Activated CD4-positive, alpha-beta memory T cell treated with anti-CD3 and anti-CD28 coated beads, Interleukin-2, amount 10 ng/mL, durations not matched to agents 7 days and 5 days (primary cell): Measurements from ENCODE around the gene C1orf159. TPM values are rescaled to one million over a fixed set of nuclear protein-coding genes. Genes with fewer than 3 reads are reported as not detected.

Experiments
- CTCF ChIA-PET: fragments of 350-600 bp; sonication (Branson Sonifier 250); formaldehyde crosslinking; loops from one replicate; lab custom pipeline; 2021; ENCODE audit warnings: antibody characterized with exemption, inconsistent platforms; lab: Charles Lee
- POLR2A ChIA-PET: fragments of 350-600 bp; sonication (Branson Sonifier 250); formaldehyde crosslinking; loops from one replicate; lab custom pipeline; 2021; ENCODE audit warnings: antibody characterized with exemption; lab: Charles Lee
- DNase-seq: peaks from one replicate; pipeline ENCODE4 v3.0.0-alpha.2; 2020
- H3K27ac Mint-ChIP-seq: one replicate; pipeline ENCODE4 v1.8.0; 2021; ENCODE audit warnings: mild to moderate bottlenecking, mixed read lengths
- H3K27me3 Mint-ChIP-seq: one replicate; pipeline ENCODE4 v1.8.0; 2021; ENCODE audit warnings: mixed read lengths
- H3K36me3 Mint-ChIP-seq: one replicate; pipeline ENCODE4 v1.8.0; 2021; ENCODE audit warnings: low read depth, mixed read lengths
- H3K4me1 Mint-ChIP-seq: one replicate; pipeline ENCODE4 v1.8.0; 2021; ENCODE audit warnings: mixed read lengths
- H3K4me3 Mint-ChIP-seq: one replicate; pipeline ENCODE4 v1.8.0; 2021; ENCODE audit warnings: mild to moderate bottlenecking, mixed read lengths
- H3K9me3 Mint-ChIP-seq: one replicate; pipeline ENCODE4 v1.8.0; 2021; ENCODE audit warnings: mixed read lengths
- total RNA-seq, 2 experiments: library from RNA; stranded (reverse); gene quantifications; one replicate each; pipeline ENCODE4 v1.2.3, GENCODE V29; 2021

Gene C1orf159
- total RNA-seq = 10 to 100 TPM; 18.6 to 19.9 TPM

DNA sequence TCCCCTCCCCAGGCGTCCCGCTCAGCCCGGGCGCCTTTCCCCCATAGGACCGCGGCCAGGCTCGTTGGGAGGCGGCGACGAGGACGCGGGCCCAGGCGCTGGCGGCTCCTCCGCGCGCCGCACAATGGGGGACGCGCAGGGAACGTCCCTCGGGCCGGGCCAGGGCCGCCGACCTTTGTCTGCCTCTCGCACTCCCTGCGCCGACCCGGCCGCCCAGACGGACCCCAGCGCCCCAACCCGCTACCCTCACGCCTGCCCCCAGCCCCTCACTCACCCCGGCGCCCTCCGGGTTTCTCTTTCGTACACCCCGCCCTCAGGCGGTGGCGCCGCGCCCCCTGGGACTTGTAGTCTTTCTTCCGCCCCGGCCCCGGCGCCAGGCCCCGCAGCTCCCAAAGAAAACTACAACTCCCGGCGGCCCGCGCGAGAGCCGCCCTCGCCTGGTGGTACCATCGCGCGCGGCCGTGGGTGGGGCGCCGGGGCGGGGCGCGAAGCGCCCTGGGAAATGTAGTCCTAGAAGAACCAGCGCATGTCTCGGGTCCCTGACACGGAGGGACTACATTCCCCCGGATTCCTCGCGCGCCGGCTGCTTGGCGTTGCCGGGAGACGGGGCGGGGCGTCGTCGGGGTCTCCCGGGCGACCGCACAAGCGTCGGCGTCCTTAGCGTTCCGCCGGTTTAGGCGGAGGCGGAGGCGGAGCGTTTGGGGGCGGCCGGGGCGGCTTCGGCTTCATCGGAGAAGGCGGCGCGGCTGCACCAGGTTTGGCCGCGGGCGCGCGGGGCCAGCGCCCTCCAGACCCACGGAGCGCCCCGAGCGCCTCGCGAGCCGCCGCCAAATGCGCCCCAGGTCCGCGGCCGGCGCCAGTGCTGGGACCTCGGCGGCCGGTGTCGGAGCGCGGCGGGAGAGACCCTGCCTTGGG is at the start of gene C1orf159:
Gene C1orf159 (minus strand): TSS at position 304 of the 915 bp plus-strand sequence. CDS start 24,546 bp downstream, outside the sequence.
- CTCF ChIA-PET = interaction anchor here (0.8 to 1.4 kb wide), 3 partner anchors 83 to 134 kb away, joined by 3 to 4 read pairs (median 3); no protein-coding TSS in a partner anchor
- Mint-ChIP-seq H3K9me3 (peaks cover 13% of the 10 kb centered on the region), H3K4me3 (peak within 1 kb of the TSS; percentile 81), H3K27ac (peak within 1 kb of the TSS; percentile 49), H3K36me3 (peaks cover 36% of the 10 kb centered on the region), H3K27me3 (peaks cover 15% of the 10 kb centered on the region), H3K4me1 (peaks cover 15% of the 10 kb centered on the region)
- DNase-seq = peak; percentile 99
- POLR2A ChIA-PET = interaction anchor here (1.8 kb wide), 1 partner anchor 175 kb away, joined by 11 read pairs; no protein-coding TSS in a partner anchor

DNA sequence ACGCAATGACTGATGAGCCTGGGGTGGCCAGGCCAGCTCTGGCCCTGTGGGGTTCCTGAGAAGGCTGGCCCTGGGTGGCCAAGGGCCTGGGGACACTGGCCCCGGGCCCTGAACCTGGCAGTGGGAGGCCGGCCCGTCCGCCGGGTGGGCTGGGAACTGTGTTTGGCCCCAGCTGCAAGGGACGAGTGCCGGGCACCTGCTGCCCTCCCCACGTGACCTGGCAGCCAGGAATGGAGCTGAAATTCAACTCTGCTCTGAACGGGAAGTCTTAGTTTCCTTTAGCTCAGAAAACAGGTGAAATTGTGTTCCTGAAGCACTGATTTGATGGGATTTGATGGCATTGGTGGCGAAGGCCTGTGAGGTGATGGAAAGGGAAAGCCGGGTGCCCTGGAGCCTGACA is 49.6 kb upstream of the C1orf159 start:
- no peak overlapping the region for H3K27ac Mint-ChIP-seq
- H3K4me3 Mint-ChIP-seq = no peak overlapping the region
- POLR2A ChIA-PET = interaction anchor here (1.0 kb wide), 1 partner anchor 9 kb away, joined by 3 read pairs; no protein-coding TSS in a partner anchor
- no peaks in the 10 kb centered on the region for H3K9me3 Mint-ChIP-seq
- H3K4me1 Mint-ChIP-seq = peaks cover 5% of the 10 kb centered on the region
- no peaks in the 10 kb centered on the region for H3K36me3 Mint-ChIP-seq
- DNase-seq = no peak
- CTCF ChIA-PET = no interaction called here
- peaks cover 1% of the 10 kb centered on the region for H3K27me3 Mint-ChIP-seq

DNA sequence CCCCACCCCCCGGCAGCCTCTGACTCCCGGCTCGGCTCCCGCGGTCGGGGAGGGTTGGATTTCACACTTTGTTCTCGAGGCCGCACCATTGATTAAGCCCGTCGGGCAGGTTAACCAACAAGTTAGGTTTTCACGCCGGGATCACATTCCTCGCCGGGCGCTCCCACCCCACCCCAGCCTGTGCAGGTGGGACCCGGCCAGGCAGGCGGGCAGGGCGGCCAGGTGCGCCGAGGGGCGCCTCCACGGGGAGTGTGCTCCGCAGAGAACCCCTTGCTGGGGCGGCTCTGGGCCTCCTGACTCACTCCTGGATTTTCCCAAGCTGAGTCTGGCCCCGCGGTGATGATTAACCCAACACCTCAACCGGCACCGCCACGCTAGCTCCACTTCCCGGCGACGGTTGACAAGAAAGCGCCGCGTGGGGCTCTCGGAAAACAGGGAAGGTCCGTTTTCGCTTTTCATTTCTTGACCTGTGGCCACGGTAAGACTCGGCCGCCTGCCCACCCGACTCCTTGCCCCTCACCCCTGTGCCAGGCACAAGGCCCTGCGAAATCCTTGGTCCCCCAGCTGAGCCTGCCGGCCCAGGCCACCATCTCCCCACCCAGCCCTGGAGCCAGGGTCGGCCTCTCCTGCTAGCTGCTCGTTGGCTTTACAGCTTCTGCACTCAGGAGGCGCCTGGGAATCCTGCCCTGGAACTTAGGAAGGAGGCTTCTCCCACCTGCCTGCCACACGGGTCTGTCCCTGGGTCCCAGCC is 49.0 kb upstream of the C1orf159 start:
- peaks cover 1% of the 10 kb centered on the region for H3K4me1 Mint-ChIP-seq
- H3K27me3 Mint-ChIP-seq = peaks cover 1% of the 10 kb centered on the region
- H3K4me3 Mint-ChIP-seq = no peak overlapping the region
- DNase-seq = no peak
- no peak overlapping the region for H3K27ac Mint-ChIP-seq
- no peaks in the 10 kb centered on the region for H3K9me3 Mint-ChIP-seq
- ChIA-PET CTCF (no interaction called here), POLR2A (interaction anchor here (1.0 kb wide), 1 partner anchor 8 kb away, joined by 3 read pairs; no protein-coding TSS in a partner anchor)
- H3K36me3 Mint-ChIP-seq = no peaks in the 10 kb centered on the region

DNA sequence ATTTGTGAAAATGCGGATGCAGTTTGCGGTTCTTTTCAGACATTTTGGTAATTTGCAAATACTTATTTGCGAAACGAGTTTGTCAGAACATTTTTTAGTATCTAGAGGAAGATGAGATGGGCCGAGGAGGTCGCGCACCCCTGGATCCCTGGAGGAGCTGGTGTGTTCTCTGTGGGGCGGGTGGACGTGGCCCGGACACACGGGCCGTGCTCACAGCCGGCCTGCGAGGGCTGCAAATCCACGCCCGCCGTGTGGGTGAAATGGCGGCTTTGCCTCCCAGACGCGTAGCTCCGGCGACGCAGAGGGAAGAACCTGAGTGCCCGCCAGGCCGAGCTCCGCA is 48.4 kb upstream of the C1orf159 start:
- DNase-seq = no peak
- Mint-ChIP-seq H3K27me3 (peaks cover 1% of the 10 kb centered on the region), H3K4me3 (no peak overlapping the region), H3K4me1 (no peaks in the 10 kb centered on the region), H3K27ac (no peak overlapping the region), H3K9me3 (no peaks in the 10 kb centered on the region), H3K36me3 (no peaks in the 10 kb centered on the region)
- ChIA-PET CTCF (no interaction called here), POLR2A (interaction anchor here (1.0 kb wide), 1 partner anchor 8 kb away, joined by 3 read pairs; no protein-coding TSS in a partner anchor)

DNA sequence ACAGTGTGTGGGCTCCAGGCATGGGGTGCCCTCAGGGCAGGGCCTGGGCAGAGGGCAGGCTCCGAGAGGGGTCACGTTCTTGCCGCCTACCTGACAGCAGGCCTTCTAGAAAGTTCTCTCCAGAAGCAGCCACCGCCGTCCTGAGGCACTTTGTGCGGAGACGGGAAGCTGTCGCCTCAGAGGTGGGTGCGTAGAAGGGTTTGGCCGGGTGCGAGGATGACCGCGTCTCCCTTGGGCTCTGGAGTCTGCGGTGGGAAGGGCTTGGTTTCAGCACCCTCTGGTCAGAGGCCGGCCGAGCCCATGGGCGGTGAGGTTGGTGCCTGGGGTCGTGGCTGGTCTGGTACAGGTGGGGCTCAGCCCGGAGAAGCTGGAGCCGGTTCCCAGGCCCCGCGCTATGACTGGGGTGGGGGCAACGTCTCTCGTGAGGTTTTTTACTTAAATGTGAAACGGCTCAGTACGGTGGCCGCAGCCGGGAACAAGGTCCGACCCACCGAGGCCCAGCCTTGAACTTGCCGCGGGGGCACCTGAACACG is 47.7 kb upstream of the C1orf159 start:
- H3K4me3 Mint-ChIP-seq = no peak overlapping the region
- POLR2A ChIA-PET = no interaction called here
- CTCF ChIA-PET = no interaction called here
- H3K4me1 Mint-ChIP-seq = no peaks in the 10 kb centered on the region
- H3K27ac Mint-ChIP-seq = no peak overlapping the region
- peaks cover 1% of the 10 kb centered on the region for H3K27me3 Mint-ChIP-seq
- no peaks in the 10 kb centered on the region for H3K36me3 Mint-ChIP-seq
- no peaks in the 10 kb centered on the region for H3K9me3 Mint-ChIP-seq
- DNase-seq = no peak

DNA sequence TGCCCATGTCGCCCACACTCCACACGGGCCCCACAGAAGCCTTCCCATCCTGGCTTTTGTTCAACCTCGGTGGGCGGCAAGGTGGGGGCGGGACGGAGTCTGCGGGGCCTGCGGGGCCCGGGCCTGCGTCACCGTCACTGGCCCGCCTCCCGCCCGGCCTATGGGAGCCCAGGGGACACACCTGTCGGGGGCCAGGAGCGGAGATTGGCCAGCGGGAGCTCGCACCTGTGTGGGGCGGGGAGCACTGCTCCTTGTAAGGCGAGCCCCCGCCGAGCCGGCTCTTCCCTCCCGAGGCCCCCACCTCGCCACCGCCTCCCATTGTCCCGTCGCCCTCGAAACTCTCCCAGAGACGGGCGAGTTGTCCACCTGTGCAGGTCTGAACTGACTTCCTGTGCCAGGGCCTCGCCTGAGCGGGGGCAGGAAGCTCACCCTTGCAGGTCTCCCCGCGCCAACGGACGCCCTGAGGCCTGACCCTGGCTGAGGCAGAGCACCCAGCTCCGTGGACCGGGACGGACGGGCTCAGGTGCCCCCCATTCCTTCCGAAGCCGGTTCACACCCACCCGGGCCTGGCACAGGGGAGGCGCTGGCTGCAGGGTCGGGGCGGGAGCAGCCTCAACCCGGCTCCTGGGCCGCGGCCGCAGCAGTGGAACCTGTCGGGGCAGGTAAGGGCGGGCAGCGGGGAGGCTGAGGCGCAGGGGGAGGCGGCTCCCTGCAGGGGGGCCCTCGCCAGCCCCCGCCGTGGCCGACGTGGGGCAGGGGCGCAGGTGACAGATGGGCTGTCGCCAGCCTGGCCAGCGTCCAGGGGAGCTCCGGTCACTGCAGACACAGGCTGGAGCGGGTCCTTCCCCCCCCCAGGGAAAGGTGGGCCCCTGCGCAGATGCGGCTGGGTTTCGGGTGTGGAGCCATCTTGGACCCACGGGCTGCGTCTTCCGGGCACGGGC is 47.0 kb upstream of the C1orf159 start:
- no peak overlapping the region for H3K4me3 Mint-ChIP-seq
- CTCF ChIA-PET = no interaction called here
- peaks cover 1% of the 10 kb centered on the region for H3K27me3 Mint-ChIP-seq
- H3K36me3 Mint-ChIP-seq = no peaks in the 10 kb centered on the region
- POLR2A ChIA-PET = interaction anchor here (1.0 kb wide), 1 partner anchor 9 kb away, joined by 3 read pairs; no protein-coding TSS in a partner anchor
- H3K27ac Mint-ChIP-seq = no peak overlapping the region
- DNase-seq = no peak
- H3K9me3 Mint-ChIP-seq = no peaks in the 10 kb centered on the region
- no peaks in the 10 kb centered on the region for H3K4me1 Mint-ChIP-seq

DNA sequence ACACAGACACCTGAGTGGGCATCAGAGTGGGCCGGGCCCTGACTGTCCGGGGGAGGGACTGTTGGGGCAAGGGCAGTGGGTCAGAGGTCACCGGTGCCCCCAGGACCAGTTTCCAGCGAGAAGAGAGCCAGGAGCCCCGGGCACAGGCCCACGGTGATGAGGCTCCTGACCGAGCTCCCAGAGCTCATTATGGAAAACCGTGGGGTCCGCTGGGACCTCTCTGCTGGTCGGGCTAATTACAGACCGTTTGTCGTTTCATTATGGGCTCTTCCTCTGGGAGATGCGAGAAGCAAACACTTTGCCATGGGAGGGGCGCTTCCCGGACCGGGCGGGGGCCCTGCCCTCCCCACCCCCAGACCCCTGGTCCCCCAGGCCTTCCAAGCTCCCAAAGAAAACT is 45.8 kb upstream of the C1orf159 start:
- no peak for DNase-seq
- ChIA-PET POLR2A (interaction anchor here (1.2 kb wide), 1 partner anchor 113 kb away, joined by 3 read pairs; no protein-coding TSS in a partner anchor), CTCF (no interaction called here)
- H3K36me3 Mint-ChIP-seq = no peaks in the 10 kb centered on the region
- H3K4me3 Mint-ChIP-seq = no peak overlapping the region
- no peaks in the 10 kb centered on the region for H3K9me3 Mint-ChIP-seq
- no peak overlapping the region for H3K27ac Mint-ChIP-seq
- H3K4me1 Mint-ChIP-seq = peaks cover 1% of the 10 kb centered on the region
- H3K27me3 Mint-ChIP-seq = peaks cover 1% of the 10 kb centered on the region

DNA sequence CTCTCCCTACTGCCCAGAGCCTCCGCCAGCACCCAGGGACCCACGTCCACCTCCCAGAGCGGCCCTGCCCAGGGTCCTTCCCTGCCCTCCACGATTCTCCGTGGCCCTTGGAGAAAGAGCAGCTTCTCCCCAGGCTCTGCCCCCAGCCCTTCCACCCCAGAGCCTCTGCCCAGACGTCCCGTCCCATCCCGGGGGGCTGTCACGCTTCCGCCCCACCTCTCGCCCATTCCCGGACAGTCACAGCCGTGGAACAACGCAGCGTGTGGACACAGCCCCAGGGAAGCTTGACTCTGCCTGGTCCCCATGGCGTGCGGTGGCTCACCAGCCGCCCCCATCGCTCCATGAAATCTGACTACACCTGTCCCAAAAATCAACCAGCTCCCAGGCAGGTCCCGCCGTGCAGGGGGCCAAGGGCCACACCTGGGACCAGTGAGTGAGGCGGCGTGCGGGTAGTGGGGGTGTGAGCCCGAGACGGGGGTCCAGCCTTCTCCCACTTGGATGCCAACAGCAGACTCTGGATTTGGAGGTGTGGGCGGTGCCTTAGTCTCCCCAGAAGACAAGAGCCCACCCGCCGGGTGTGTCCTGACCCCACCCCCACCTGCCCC is 45.3 kb upstream of the C1orf159 start:
- H3K27me3 Mint-ChIP-seq = peaks cover 1% of the 10 kb centered on the region
- peaks cover 1% of the 10 kb centered on the region for H3K4me1 Mint-ChIP-seq
- no peaks in the 10 kb centered on the region for H3K9me3 Mint-ChIP-seq
- H3K36me3 Mint-ChIP-seq = no peaks in the 10 kb centered on the region
- ChIA-PET POLR2A (interaction anchor here (1.2 kb wide), 1 partner anchor 113 kb away, joined by 3 read pairs; no protein-coding TSS in a partner anchor), CTCF (interaction anchor here (0.5 kb wide), 1 partner anchor 159 kb away, joined by 3 read pairs; no protein-coding TSS in a partner anchor)
- no peak overlapping the region for H3K27ac Mint-ChIP-seq
- DNase-seq = no peak
- H3K4me3 Mint-ChIP-seq = no peak overlapping the region

DNA sequence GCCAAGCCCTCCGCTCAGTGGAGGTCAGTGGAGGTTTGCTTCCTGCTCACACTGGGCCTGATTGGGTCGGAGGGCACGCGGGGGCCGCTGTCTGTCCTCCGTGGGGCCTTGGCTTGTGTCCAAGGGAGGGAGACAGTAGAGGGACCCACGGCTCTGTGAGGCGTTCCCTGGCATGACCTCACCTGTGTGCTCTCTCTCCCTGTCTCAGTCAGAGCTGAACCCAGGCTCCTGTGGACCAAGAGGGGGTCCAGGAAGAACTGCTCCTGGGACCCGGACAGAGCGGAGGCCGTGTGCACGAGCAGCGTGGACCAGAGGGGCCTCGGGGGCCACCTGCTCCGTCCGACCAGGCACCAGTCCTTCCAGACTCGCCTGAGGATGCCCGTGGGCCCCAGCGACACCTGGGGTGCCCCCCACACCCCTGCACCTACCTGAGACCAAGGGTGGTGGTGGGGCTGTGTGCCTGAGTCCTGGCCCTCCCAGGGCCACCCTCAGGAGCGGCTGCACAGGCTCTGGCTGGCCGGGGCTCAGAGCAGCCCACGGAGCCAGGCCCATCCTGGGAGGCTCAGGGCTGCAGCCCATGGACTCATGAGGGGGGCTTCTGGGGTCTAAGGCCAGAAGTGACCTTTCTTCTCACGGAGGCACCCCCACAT is 44.5 kb upstream of the C1orf159 start:
- H3K4me1 Mint-ChIP-seq = peaks cover 1% of the 10 kb centered on the region
- H3K9me3 Mint-ChIP-seq = no peaks in the 10 kb centered on the region
- no peak for DNase-seq
- CTCF ChIA-PET = no interaction called here
- H3K4me3 Mint-ChIP-seq = no peak overlapping the region
- no peak overlapping the region for H3K27ac Mint-ChIP-seq
- POLR2A ChIA-PET = no interaction called here
- H3K36me3 Mint-ChIP-seq = no peaks in the 10 kb centered on the region
- peaks cover 1% of the 10 kb centered on the region for H3K27me3 Mint-ChIP-seq

DNA sequence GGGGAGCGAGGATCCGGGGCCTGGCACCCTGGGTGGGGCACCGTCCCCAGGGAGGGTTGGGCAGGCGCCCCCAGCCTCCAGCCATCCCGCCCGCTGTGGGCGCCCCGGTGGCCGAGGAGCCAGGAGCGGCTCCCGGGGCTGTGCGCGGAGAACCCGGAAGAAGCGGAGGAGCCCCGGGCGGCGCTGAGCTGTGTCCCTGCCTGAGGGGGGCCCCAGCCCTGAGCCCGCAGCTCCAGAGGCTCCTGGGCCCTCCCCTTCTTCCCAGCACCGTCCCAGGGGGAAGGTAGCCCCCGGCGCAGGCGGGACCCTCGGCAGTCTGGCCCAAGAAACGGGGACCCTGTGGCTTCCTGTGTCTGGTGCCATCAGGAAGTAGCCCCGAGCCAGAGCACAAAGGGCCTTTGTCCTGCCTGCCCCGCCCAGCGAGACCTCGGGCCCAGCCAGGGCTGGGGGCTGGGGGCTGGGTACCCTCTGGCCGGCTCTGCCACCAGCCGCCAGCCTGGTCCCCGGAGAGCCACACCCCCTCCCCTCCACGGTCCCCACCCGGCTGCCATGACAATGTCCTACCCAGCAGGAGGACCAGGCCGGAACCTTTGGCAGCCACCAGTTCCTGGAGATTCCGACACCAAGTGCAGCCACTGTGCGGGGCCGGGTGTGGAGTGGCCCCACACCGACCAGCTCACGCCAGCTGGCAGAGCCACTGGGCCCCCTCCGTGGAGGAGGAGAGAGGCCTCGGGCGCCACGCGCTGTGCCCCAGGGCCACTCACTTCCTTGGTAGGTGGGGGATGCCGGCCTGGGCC is 42.2 kb upstream of the C1orf159 start:
- H3K27ac Mint-ChIP-seq = no peak overlapping the region
- peaks cover 2% of the 10 kb centered on the region for H3K27me3 Mint-ChIP-seq
- peaks cover 1% of the 10 kb centered on the region for H3K4me1 Mint-ChIP-seq
- ChIA-PET CTCF (interaction anchor here (0.6 to 1.1 kb wide), 3 partner anchors 36 to 50 kb away, joined by 3 read pairs; no protein-coding TSS in a partner anchor), POLR2A (interaction anchor here (1.0 to 3.4 kb wide), 11 partner anchors 10 to 167 kb away, joined by 3 to 17 read pairs (median 4); partner anchors contain the start of gene TTLL10)
- peak; percentile 48 for DNase-seq
- peaks cover 7% of the 10 kb centered on the region for H3K36me3 Mint-ChIP-seq
- H3K4me3 Mint-ChIP-seq = peak overlapping the region; percentile 60
- H3K9me3 Mint-ChIP-seq = peaks cover 8% of the 10 kb centered on the region
